Mucosa of gallbladder (tissue), 1 donor: ENCODE results near the gene SND1. TPM values are rescaled to one million over a fixed set of nuclear protein-coding genes. Genes with fewer than 3 reads are reported as not detected.

ENCODE experiments used
- DNase-seq: peaks from one replicate; pipeline ENCODE4 v3.0.0-alpha.2; 2020; ENCODE audit warnings: low spot score
- total RNA-seq: library from RNA; stranded (reverse); gene quantifications from one replicate; pipeline ENCODE4 v1.2.1, GENCODE V29; 2021
- donor health status: DM: no; HTN: no; CAD: no.

The SND1 gene
- total RNA-seq, 1 donor from 2014 or later: 136 TPM

DNA sequence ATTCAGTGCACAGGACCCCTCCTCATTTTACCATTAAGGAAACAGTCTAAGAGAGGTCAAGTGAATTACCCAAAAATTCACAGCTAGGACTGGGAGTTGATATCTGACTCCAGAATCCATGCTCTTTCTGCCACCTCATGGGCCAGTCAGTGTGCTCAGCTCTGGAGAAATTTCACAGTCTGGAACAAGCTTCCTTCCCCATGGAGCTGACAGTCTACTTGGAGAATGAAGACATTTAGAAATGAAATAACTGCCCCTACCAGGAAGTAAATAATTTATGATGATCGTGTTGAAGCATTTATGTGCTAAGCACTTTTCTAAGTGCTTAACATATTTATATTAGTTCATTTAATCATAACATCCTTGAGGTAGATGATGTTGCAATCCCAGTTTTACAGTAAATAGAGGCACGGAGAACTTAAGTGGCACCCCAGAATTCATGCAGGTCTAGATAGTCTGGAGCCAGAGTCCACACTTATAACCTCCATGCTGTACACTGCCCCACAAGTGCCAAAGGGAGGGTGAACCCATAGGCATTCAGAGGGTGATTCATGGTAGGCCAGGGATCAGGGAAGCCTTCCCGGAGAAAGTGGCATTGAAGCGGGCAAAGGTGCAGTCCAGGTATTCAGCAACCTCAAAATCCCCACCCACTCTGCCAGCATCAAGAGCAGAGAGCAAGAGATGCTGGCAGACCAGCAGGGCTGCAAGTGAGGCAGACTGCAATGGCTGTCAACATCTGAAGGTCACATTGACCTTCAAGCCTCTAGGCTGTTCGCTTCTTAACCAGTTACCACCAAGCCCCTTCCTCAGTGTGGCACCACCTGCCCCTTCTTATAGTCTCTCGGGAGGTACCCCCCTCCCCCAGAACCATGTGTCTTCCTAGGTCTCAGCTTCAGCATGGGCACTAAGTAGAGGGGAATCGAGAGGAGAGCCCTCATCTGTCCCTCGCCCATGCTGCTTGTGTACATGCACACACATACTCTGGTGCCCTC is 417.7 kb downstream of the SND1 start:
- DNase-seq: no peak

DNA sequence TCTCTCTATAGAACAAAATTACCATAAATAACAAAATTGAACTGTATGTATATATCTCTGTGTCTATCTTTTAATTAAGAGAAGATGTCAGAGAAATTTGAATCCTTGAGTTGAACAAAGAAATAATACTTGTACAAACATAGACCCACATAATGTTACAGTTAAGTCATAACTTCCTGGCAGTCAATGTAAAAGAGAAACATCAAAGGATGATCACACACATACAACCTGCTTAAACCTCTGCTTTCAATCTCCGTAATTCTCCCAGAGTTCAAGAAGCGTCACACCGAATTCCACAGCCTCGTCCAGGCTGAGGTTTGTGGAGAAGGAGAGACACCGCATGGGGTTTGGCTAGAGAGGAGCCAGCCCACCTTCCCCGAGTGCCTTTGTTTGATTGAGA is 419.4 kb downstream of the SND1 start:
- DNase-seq: no peak

- no peak for DNase-seq
These were observed 419.8 kb downstream of the SND1 start for GRCh38 chr7:128071801-128072200.

- DNase-seq: no peak
These were observed 421.8 kb downstream of the SND1 start for GRCh38 chr7:128073671-128074310.

- DNase-seq: no peak
These were observed 422.3 kb downstream of the SND1 start for GRCh38 chr7:128074336-128074735.

GRCh38 chr7:128074736-128075135 is 422.7 kb downstream of the SND1 start:
- DNase-seq: no peak

DNA sequence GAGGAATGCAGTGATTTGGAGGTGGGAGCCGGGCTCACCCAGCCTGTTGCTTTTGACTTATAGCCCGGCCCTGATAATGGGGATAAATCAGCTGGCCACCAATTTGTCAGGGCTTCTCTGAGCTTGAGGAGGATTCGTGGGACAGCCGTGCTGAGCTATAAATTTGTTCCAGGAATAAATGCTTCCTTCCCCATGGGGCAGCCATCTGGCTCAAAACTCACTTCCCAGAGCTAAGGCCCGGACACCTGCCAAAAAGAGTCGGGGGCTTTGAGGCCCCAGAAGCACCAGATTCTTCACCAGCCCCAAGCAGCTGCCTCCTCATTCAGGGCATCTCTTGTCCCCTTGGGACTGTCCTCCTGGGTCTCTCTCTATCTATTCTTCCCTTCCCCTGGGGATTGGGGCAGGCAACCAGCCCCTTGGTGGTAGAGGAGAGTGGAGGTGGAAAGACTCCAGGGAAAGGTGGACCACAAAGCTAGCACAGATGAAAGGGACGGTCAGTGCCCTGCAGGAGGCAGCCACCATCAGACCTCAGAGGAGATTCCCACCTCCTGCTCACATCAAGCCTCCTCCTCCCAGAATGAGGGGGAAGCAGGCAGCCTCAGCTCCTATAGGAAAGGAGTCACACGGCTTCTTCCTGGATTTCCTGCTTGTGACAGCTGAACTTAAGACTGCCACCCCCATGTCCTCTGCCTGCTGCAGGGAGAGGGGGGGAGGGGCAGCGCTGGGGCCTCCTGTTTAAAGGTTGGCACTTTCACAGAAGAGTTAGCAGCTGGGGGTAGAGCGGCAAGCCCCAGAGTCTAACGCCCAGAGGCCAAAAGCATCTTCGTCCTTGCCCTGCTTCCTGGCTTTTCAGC is 423.5 kb downstream of the SND1 start:
- DNase-seq: no peak

- DNase-seq: no peak
These were observed 424.3 kb downstream of the SND1 start for GRCh38 chr7:128076196-128076795.

DNA sequence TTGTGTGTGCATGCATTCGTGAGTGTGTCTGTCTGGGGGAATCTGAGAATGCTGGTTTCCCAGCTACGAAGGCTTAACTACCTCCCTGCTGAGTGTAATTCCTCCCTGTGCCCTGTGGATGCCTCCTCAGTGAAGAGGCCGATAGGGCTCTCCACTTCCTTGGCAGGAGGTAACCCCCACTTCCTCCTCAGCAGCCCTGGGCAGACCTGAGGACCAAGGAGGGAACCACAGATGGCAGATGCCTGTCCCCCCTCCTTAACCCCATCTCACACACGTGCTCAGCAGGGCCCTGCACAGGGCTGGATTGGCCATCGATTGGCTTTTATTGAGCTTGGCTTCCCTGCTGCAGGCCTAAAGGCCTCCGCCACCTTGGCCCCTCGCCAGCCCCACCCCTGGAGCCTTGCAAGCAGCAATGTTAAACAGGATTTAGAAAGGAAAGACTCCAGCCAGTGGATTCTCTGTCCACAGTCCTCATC is 424.8 kb downstream of the SND1 start:
- DNase-seq: peak; percentile 91

DNA sequence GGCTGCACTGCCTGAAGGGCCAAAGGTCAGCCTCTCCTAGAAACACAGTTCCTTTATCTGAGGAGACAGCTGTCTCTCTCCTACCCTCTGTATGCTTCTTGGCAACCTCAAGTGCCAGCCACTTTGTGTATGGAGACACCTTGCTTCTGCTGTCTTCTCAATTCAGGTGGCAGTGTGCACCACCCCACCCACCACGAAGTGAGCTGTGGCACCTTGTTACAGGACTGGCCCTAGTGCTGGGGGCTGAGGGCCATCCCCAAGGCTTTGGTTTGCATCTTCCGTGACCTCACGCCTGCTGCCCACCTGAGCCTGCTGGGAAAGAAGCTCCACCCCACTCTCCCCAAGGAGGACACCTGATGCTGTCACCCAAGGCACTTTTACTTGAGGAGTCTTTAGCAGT is 426.3 kb downstream of the SND1 start:
- DNase-seq: no peak

DNA sequence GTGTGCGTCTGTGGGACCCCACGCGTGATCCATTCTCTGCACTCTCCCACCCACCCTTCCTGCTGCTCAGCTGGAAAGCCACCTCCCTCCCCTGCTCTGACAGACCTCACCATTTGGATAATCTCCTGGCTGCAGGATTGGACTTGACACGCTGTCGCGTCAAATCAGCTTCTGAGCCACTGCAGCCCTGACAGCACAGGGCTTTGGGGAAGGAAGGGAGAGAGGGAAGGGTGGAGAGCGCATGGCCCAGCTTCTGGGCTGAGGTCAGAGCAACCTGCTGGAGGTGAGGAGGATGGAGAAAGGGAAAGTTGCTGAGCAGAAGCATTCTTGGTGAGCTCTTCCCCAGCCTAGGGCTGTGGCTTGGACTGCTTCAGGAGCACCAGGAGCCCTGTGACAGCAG is 428.2 kb downstream of the SND1 start:
- DNase-seq: no peak

DNA sequence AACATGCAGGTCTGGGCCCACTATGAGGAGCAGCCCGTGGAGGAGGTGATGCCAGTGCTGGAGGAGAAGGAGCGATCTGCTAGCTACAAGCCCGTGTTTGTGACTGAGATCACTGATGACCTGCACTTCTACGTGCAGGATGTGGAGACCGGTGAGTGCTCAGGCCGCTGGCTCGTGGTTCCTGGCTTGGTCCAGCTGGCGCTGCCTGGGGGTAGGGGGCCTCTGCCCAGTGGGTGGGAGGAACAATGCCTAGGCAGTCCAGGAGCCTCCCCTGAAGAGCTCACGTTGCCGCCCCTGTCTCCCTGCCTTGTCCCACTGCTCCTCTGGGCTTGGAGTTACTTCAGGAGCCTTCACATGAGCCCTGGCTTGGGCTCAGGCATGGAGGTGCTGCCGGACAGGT is 429.4 kb downstream of the SND1 start:
- no peak for DNase-seq

- no peak for DNase-seq
These were observed 429.8 kb downstream of the SND1 start for GRCh38 chr7:128081808-128082207.

DNA sequence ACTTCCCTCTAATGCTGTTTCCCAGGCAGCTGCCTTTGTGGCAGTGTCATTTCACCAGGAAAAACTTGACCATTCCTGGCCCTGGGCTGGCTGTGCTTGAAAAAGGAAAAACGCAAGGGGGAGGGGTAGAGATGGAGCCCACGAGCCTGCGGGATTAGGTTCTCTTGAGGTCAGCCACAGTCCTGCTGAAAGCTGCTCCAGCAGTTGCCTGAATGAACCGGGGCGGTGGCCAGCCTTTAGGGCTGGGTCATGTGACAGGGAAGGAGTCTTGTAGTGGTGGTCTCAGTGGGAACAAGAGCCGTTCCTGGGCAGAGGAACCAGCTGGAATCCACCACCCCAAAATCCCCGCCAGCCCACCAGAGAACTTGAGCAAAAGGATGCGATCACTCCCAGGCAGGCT is 430.4 kb downstream of the SND1 start:
- no peak for DNase-seq

DNA sequence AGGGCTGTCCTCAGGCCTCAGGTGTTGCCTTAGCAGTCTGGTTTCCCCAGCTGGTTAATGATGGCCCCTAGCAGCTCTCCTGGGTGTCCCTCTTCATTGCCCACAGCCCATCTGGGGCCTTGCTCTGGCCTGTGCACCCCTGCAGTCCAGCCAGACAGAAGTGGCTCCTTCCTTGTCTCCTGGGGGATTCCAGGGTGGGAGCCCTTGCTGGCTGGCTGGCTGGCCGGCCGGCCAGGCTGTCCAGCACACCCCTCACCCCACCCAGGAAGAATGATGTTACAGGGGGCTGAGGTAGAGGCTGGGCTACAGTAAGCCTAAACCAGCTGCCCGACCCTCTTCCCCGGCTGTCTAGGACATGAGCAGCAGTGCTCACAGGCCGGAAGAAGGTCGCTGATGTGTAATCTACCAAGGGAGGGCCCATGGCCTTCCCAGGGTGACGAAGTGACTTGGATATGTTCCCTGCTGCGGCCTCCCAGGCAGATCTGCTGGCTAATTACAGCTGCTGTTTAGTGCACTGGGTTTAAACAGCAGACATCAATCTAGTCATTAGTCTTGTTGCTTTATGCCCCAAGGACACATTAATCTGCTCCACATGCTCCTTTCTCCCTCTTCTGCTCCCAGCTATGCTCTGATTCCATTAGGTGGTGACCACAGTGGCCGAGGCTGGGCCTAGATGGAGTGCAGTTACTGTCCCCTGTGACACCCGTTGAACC is 433.1 kb downstream of the SND1 start:
- DNase-seq: no peak

- no peak for DNase-seq
These were observed 438.5 kb downstream of the SND1 start for GRCh38 chr7:128090492-128090891.

DNA sequence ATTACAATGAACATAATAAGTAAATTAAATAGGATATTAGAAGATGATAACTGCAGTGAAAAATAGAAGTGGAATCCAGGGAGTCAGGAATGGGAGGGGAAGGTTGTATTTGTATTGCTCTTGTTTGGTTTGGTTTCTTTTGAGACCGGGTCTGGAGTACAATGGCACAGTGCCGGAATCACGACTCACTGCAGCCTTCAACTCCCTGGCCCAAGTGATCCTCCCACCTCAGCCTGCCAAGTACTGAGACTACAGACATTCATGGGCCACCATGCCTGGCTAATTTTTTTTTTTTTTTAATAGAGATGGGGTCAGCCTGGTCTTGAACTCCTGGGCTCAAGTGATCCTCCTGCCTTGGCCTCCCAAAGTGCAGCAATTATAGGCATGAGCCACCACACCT is 439.1 kb downstream of the SND1 start:
- DNase-seq: no peak

DNA sequence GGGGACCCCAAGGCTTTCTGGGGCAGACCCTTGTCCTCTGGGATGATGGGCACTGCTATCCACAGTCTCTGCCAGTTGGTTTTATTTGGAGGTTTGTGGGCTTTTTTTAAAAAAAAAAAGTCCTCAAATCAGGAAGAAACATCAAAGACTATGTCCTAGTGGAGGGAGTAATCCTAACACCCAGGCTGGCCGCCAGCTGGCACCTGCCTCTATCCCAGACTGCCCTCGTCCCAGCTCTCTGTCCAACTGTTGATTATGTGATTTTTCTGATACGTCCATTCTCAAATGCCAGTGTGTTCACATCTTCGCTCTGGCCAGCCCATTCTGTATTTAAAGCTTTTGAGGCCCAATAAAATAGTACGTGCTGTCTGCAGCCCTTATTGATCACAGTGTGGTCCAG is 440.2 kb downstream of the SND1 start:
- DNase-seq: no peak

- no peak for DNase-seq
These were observed 441.9 kb downstream of the SND1 start for GRCh38 chr7:128093614-128094570.

DNA sequence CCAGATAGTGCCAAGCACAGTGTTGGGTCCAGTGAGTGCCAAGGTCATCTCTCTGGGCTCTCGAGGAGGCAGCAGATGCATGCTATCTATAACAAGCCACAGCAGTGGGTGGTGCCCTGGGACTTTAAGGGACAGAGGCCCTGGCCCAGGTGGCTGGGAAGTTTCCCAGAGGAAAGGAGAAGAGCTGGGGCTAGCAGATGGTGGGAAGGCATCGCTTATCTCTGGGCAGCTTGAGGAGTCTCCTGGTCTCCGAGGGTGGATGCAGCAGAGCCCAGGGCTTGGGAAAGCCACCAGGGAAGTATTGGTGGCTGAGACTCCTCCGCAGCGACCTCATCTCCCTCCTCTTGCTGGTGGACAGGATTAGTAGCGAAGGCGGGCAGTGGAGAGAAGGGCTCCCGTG is 442.7 kb downstream of the SND1 start:
- DNase-seq: no peak
